Kidney epithelial cell (primary cell): ENCODE results near the gene HSPD1. TPM values are rescaled to one million over a fixed set of nuclear protein-coding genes. Genes with fewer than 3 reads are reported as not detected.

Experiments used
- DNase-seq: peaks from one replicate; pipeline ENCODE4 v3.0.0-alpha.2; 2010; ENCODE audit warnings: low read depth
- H3K27me3 ChIP-seq: 2 replicates; pipeline ENCODE4 v1.6.0; 2011; ENCODE audit warnings: low read length; ENCODE audit not compliant: control insufficient read depth, insufficient read depth
- H3K36me3 ChIP-seq: 2 replicates; pipeline ENCODE4 v1.5.1; 2011; ENCODE audit warnings: low read length; ENCODE audit not compliant: control insufficient read depth, insufficient read depth
- H3K4me3 ChIP-seq: 2 replicates; pipeline ENCODE4 v1.5.1; 2011; ENCODE audit warnings: low read depth, mild to moderate bottlenecking, control low read depth, low read length
- total RNA-seq: library from RNA; depleted of rRNA; stranded (reverse); fragments of >200 nt; gene quantifications from 2 replicates; pipeline ENCODE4 v1.2.3, GENCODE V29; 2015
- TF ChIP-seq, protein P1 (sequence below): IDR thresholded peaks from 2 replicates; pipeline ENCODE4 v1.5.1; 2011; ENCODE audit warnings: mild to moderate bottlenecking, moderate library complexity, low read length, control low read depth, inconsistent platforms; ENCODE audit not compliant: insufficient read depth, poor library complexity, severe bottlenecking

The HSPD1 gene
- 204 and 237 TPM in 2 replicates for total RNA-seq

DNA sequence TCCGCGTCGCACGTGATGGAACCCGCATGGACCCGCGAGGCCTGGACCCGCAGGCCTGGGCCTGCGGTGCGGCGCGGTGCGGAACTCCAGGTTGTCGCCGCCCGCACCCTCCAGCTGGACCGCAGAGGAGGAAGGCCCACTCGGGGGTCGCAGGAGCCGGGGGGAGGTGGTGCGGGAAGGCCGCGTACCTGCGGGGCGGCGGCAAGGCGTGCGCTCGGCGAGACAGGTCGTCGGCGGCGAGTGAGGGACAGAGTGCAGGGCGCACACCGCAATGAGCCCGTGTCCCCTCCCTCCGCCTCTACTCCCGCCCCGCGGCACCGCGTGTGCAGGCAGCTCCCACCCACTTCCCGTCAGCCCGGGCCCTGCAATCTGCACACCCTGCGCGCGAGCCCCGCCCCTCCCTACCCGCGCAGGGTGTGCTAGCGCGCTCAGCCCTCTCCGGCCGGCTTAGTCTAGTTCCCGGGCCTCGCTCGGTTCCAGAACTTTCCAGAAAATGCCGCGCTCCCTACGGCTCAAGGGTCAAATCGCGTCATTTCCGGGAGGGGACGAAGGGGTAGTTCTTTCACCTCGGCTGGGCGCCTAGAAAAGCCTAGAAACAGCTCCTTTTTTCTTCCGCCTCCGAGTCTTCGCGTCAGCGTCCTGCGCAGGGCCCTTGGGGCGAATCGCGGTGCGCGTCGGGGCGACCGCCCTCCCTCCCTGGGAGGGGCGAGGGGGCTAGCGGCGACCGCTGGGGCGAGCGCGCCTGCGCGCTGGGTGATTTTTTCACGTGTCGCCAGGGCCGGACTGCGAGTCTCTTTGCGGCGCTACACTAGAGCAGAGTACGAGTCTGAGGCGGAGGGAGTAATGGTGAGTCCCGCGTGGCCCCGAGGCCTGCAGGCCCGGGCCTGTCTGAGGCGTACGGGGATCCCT, at the start of gene HSPD1, which contains the start of gene HSPE1:
TSS of gene HSPD1 (minus strand) at position 247 of the 909 bp plus-strand sequence. CDS start 992 bp downstream, outside the sequence.
TSS of gene HSPE1 (plus strand) at position 786 of the 909 bp plus-strand sequence. CDS start at position 844, 58 bp downstream.
- no peaks in the 10 kb centered on the region for H3K36me3 ChIP-seq
- TF ChIP-seq, protein P1, sequence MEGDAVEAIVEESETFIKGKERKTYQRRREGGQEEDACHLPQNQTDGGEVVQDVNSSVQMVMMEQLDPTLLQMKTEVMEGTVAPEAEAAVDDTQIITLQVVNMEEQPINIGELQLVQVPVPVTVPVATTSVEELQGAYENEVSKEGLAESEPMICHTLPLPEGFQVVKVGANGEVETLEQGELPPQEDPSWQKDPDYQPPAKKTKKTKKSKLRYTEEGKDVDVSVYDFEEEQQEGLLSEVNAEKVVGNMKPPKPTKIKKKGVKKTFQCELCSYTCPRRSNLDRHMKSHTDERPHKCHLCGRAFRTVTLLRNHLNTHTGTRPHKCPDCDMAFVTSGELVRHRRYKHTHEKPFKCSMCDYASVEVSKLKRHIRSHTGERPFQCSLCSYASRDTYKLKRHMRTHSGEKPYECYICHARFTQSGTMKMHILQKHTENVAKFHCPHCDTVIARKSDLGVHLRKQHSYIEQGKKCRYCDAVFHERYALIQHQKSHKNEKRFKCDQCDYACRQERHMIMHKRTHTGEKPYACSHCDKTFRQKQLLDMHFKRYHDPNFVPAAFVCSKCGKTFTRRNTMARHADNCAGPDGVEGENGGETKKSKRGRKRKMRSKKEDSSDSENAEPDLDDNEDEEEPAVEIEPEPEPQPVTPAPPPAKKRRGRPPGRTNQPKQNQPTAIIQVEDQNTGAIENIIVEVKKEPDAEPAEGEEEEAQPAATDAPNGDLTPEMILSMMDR: no peak
- DNase-seq: peak; percentile 93

DNA sequence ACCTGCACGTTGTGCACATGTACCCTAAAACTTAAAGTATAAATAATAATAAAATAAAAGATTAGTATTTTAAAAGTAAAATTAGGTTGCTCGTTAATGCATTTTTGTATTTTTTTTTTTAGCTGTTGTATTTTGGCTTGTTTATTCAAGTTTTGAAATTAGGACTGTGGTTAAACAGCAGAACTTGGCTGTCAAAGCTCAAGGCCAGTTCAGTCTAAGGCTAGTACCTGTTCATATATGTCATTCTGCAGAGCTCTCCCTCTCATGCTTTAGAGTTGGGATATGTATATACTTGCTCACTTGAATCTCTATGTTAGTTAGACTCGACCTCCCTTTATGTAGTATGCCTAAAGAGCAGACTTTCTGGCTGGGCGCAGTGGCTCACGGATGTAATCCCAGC, 48.9 kb upstream of the HSPD1 start:
- TF ChIP-seq, protein P1: no peak
- H3K36me3 ChIP-seq: no peaks in the 10 kb centered on the region

More for the DNA sequence above, at the start of gene HSPD1, which contains the start of gene HSPE1:
- H3K4me3 ChIP-seq: peak within 1 kb of the TSS; percentile 96
- H3K27me3 ChIP-seq: no peaks in the 10 kb centered on the region

DNA sequence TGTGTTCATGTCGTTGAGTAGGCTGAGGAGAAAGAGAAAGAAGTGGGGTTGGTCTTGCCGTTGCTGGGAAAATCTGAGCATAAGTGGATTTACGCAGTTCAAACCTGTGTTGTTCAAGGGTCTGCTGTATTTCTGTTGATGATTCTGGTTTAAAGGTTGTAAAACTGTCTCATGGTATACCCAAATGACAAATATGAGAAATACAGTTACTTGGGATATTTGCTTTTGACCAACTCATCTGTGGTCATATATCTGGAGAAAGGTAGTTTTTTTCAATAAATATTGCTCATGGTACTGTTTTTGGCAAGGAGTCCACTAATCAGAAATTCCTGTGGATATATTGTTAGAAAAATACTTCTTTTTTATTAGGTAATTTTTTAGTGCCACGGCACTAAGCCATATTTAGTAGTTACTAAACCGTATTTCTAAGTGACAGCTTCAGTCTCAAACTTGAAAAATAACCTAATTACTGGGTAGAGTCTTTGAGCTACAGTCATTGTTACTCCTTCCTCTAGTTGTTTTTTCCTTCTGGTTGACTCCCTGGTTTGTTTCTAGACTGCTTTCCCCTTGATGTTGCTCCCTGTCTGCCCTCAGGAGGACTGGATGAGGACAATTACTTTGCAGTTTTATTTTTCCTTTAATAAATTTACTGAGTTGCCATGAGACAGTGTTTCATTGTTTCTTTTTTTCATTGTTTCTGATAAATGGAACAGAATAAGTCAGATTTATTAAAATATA, 47.7 kb upstream of the HSPD1 start:
- no peaks in the 10 kb centered on the region for H3K36me3 ChIP-seq
- no peaks in the 10 kb centered on the region for H3K27me3 ChIP-seq
- H3K4me3 ChIP-seq: no peak overlapping the region
- TF ChIP-seq, protein P1: no peak
- no peak for DNase-seq

More for the DNA sequence above, 48.9 kb upstream of the HSPD1 start:
- Histone ChIP-seq H3K4me3 (no peak overlapping the region), H3K27me3 (no peaks in the 10 kb centered on the region)
- no peak for DNase-seq

DNA sequence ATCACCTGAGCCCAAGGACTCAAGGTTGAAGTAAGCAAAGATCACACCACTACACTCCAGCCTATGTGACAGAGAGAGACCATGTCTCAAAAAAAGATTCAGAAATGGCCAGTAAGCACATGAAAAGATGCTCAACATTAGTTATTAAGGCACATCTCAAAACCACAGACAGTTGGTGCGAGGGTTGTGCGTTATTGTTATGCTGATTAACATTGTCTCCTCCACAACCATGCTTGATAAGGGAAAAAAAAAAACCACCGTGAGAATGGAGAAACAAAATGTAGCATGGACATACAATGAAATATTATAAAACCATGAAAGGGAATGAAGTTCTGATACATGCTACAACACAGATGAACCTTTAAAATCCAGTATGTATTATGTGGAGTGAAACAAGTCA, 43.6 kb upstream of the HSPD1 start:
- TF ChIP-seq, protein P1: no peak
- DNase-seq: no peak
- H3K27me3 ChIP-seq: no peaks in the 10 kb centered on the region
- no peaks in the 10 kb centered on the region for H3K36me3 ChIP-seq
- H3K4me3 ChIP-seq: no peak overlapping the region

DNA sequence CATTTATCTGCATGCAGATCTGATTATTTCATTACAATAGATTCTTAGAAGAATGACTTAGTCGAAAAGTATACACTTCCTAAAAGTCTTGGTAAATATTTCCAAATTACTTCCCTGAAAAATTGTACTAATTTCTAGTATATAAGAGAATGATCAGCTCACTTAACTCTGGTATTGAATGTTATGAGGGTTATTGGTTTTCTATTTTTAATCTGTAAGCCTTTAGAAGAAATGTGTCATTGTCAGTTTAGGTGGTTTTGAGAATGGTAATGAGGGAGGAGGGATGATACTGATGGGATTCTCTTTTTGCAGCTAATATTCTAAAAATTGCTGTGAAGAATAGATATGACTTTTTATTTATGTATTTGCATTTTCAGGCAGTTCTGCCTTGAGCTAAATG, 40.1 kb upstream of the HSPD1 start:
- no peak for DNase-seq
- H3K27me3 ChIP-seq: no peaks in the 10 kb centered on the region
- H3K4me3 ChIP-seq: no peak overlapping the region
- TF ChIP-seq, protein P1: no peak
- no peaks in the 10 kb centered on the region for H3K36me3 ChIP-seq
